GDM1 (cell line): Measurements from ENCODE around the gene DIAPH2.

Experiments used
- DNase-seq: peaks from one replicate; lab custom pipeline; 2025; lab: John Stamatoyannopoulos, UW

The DIAPH2 gene

GRCh38 chrX:97308171-97308570 is 623.5 kb downstream of the DIAPH2 start:
- DNase-seq, result no peak

DNA sequence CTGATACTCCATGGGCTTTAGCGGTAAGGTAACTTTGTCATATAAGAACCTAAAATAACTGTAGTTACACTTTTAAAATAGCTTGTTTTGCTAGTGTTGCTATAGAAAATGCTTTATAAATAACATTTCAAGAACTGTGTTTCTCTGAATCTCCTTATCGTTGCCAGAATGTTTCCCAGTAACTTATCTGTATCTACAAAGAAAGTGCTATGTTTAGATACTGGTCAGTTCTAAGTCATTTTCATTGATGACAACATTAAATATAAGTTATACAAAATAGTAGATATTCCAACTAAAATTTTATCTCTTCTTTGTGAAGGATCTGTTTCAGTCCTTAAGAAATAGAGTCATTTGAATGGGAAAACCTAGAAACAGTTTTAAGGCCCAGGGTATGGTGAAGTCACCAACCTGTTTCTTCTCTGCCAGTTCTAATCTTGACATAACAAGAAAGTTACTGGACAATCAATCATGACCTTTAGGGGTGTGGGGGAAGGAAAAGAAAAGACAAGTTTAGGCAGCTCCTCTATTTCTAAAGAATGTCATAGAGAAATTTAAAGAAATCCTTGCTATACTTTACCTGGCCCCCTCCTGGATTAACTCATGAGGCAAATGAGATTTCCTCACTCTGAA is 625.0 kb downstream of the DIAPH2 start:
- no peak for DNase-seq

DNA sequence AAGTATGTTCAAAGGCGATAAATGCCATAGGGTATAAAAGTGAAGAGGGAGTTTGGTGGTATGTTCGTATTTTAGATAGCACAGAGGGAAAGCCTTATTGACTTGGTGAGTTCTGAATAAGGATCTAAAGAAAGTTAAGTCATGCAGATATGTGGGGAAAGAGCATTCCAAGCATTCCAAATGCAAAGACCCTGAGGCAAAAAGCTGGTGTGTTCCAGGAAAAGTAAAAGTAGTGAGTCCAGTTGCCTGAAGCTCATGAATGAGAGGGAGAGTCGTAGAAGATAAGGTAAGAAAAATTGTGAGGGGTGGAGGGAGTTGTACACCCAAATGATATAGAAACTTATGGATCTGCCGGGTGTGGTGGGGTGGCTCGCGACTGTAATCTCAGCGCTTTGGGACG is 625.7 kb downstream of the DIAPH2 start:
- DNase-seq, result no peak

DNA sequence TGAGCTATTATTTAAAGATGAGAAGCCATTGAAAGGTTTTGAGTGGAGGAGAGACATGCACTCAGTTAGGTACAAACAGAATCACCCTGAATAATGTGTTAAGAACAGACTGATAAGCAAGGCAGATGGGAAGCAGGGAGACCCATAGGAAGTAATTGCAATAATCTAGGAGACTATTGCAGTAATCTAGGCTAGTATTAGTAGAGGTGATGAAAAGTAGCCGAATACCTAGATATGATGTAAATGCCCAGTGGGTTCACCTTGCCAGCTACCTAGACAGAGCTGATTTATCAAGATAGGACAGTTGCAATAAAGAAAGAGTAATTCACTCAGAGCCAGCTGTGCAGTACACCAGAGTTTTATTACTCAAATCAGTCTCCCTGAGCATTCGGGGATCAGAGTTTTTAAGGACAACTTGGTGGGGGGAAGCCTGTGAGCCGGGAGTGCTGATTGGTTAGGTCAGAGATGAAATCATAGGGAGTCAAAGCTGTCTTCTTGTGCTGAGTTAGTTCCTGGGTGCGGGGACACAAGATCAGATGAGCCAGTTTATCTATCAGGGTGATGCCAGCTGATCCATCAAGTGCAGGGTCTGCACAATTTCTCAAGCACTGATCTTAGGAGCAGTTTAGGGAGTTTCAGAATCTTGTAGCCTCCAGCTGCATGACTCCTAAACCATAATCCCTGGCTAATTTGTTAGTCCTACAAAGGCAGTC is 626.6 kb downstream of the DIAPH2 start:
- DNase-seq, result no peak

DNA sequence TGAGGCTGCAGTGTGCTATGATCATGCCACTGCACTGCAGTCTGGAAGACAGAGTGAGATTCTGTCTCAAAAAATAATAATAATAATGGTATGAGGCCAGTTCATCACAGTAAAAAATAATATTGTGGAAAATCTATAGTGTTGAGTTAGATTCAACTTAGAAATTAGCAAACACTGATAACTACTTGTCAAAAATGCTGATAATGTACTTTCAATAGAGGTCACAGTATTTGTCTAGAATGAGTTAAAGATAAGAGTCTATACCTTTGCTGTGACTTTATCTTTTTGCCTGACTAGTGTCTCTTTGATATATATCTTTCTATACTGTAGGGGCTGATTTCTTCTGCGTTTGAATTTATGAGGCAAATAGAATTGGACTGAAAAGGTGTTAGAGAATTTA is 629.7 kb downstream of the DIAPH2 start:
- DNase-seq, result no peak

DNA sequence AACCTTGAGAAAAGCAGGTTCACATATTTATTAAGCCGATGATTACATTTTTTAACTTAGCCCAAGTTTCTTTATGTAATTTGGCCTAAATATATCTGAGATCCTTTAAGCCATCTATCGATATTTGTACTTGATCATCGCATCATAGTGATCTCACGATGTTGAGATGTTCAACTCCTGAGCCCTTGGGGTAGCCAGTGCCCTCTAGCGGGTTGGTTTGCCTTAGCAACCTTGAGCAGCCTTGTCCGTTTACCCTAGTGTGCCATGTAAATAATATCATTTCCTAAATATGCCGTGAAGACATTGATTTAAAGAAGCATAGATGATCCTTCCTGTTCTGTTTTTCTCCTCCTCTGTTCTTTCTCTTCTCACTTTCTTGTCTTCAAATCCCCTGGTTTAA is 631.3 kb downstream of the DIAPH2 start:
- DNase-seq, result peak; percentile 1

DNA sequence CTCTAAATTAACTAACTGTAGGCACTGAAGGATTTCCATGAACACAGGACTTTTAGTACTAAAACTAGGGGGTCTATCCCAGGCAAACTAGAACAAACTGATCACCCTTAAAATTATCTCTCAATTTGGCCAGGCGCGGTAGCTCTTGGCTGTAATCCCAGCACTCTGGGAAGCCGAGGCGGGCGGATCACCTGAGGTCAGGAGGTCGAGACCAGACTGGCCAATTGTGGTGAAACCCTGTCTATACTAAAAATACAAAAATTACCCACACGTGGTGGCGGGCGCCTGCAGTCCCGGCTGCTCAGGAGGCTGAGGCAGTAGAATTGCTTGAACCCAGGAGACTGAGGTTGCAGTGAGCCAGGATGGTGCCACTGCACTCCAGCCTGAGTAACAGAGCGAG is 635.7 kb downstream of the DIAPH2 start:
- no peak for DNase-seq

GRCh38 chrX:97322401-97322800 is 637.8 kb downstream of the DIAPH2 start:
- no peak for DNase-seq

DNA sequence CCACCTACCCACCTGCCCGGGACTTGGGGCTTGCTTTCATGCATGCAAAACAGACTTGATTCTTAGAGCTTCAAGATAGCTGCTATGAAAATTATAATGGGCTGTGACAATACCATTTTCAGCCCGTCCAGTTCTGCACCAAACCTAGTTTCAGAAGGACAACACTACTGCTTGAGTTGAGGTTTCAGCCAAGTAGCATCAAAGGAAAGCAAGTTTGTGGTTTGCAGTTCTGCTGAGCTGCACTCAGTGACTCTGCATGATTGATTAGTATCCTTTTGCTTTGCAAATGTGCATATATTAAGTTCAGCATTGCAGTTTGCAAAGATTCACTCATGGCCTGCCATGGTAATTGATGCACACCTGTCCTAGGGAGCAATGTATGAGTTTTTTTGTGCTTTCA is 641.8 kb downstream of the DIAPH2 start:
- no peak for DNase-seq

DNA sequence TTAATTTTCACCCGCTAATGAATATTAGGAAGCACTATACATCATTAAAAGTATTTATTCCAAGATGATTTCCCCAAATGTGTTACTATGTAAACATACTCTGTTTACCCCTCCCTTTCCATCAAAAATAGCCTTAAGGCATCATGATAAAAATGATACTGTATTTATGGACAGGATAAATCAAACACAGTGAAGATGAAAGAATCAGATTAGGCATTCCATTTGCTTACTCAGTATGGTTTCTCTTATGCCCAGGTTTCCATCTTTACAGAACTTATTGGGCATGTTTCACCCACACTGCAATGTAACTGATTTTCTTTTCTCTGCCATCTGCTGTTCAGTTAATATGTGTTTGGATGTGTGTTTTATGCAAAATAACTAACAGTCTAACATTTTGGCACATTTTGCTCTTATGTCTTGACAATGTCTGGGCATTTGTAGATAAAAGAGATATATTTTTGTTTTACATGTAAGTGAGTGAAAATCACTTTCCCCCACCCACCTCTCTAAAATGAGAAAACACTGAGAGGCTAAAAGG is 644.3 kb downstream of the DIAPH2 start:
- DNase-seq, result no peak

- no peak for DNase-seq
Measured at GRCh38 chrX:97330151-97330550, 645.5 kb downstream of the DIAPH2 start.

DNA sequence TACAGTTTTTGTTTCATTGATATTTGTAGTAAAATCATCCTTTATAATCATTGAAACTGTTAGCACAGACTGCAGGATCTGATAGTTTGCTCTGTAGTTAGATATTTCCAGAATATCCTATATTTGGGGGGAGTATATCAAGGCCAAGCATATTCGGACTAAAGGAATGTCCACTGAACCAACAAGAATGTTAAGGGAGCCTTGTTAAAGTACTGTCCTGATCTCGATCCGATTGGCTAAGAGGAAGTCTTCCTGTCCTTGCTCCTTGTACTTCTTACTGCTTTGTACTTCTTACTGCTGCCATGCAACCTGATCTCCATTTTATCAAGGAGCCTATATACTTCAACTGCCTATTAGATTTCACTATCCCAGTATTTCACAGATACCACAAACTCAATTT is 648.3 kb downstream of the DIAPH2 start:
- no peak for DNase-seq

DNA sequence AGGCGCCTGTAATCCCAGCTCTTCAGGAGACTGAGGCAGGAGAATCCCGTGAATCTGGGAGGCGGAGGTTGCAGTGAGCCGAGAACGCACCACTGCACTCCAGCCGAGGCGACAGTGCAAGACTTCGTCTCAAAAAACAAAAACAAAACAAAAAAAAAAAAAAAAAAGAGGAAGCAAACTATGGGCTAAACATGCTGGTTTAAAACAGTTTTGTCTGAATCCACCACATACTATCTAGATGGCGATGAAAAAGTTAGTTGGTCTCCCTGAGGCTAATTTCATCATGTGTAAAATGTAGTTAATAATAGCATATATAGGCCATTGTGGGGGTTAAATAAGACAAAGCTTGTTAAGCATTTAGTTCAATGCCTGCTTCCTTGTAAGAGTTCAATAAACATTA is 650.2 kb downstream of the DIAPH2 start:
- DNase-seq, result no peak

GRCh38 chrX:97344724-97345123 is 660.1 kb downstream of the DIAPH2 start:
- no peak for DNase-seq

DNA sequence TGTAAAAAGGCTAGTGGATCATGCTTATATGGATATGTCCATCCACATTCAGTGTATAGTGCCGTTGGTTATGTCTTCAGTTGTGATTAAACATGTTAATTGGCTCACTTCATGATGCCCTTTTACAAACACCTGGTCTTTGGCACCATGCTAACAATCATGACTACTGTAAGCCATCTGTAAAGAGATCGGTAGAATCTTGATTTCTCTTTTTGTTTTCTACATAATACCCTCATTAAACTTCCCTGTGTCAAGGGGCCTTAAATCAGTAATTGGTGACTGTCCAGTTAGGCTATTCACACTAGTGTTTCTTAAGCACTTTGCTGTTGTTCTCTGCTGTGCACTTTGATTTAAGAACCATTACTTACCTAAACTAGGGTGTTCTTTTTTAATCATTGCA is 674.3 kb downstream of the DIAPH2 start:
- no peak for DNase-seq

GRCh38 chrX:97363843-97364242 is 679.2 kb downstream of the DIAPH2 start:
- no peak for DNase-seq

- no peak for DNase-seq
Measured at GRCh38 chrX:97366237-97366636, 681.6 kb downstream of the DIAPH2 start.

- DNase-seq, result no peak
Measured at GRCh38 chrX:97367125-97367524, 682.5 kb downstream of the DIAPH2 start.

DNA sequence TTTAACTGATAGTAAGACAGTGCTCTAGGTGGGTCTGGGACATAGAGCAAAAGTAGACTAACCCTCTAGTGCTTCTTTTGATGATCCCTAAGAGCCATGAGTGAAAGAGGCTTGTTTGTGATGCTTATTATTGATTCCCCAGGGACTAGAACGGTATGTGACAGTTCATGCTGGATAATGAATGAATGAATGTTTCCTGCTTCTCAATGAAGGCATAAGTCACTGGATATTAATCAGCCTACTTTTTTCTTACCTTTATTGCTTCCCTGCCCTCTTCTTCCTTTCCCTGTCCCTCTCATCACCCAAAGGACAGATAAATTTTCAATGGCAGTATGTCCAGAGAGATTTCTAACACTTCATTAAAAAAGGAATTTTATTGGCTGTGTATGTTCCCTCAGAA is 685.3 kb downstream of the DIAPH2 start:
- no peak for DNase-seq

DNA sequence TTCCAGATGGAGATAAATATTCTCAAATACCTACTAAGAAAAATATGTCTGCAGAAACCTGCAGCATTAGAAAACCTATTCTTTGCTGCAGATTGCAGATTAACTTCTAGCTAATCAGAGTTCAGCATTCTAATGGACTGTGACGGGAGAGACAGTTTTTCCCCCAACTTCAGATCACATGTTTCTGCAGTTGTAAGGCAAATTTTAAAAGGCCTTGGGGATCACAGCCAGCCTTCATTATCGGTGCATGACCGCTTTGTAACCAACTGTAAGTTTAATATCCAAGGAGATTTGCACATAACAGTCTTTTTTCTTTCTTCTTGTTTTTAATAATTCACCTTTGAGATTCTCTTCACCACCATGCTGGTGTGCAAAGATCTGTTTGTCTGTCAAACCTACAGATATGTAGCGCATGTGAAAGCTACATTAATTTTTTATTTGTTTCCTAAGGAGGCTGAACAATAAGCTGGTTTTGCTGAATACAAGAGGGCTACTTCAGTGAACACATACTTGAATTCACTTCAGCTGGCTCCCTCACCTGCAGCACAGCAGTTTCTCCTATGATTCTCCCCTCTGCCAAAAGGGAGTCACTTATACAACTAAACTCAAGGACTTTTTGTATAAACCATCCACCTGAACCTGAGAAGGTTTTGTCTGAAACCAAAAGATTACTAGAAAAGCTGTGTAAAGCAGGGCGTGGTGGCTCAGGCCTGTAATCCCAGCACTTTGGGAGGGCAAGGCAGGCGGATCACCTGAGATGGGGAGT is 687.5 kb downstream of the DIAPH2 start:
- DNase-seq, result no peak

DNA sequence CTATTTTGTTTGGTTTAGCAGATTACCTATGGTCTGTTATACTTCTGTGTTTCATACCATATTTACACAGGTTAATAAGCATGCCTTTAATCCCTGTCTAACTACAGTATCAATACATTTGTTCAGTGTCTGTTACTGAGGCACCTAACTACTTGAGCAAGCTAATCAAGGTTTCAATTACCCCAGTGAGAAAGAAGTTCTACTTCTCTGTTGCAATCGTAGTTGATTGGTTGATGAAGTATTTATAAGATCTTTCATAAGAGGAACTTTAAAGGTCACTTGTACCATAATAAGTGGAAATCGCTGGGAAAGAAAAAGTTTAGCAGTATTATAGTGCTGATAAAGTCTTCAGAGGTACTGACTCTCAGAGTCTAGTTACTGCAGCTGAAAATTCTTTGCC is 689.6 kb downstream of the DIAPH2 start:
- DNase-seq, result no peak

- no peak for DNase-seq
Measured at GRCh38 chrX:97380200-97380599, 695.6 kb downstream of the DIAPH2 start.

GRCh38 chrX:97384685-97385084 is 700.0 kb downstream of the DIAPH2 start:
- DNase-seq, result no peak
